Testis (tissue), 3 donors: ENCODE results near the gene ARHGEF3. TPM values are rescaled to one million over a fixed set of nuclear protein-coding genes. Genes with fewer than 3 reads are reported as not detected.

Source experiments
- DNase-seq: peaks from one replicate; pipeline ENCODE4 v3.0.0-alpha.2; 2019
- H3K27ac ChIP-seq, 2 donors: fragments of 200-600 bp; sonication (generic); one replicate each; pipeline ENCODE4 v1.5.1; 2019
- H3K27me3 ChIP-seq: fragments of 200-600 bp; sonication (generic); one replicate; pipeline ENCODE4 v1.5.1; 2019
- H3K36me3 ChIP-seq: fragments of 200-600 bp; sonication (generic); one replicate; pipeline ENCODE4 v1.5.1; 2017; ENCODE audit warnings: low read depth; ENCODE audit errors: missing control alignments
- H3K4me1 ChIP-seq: fragments of 200-600 bp; sonication (generic); one replicate; pipeline ENCODE4 v1.5.1; 2019
- H3K4me3 ChIP-seq, 2 donors: fragments of 200-600 bp; sonication (generic); one replicate each; pipeline ENCODE4 v1.5.1; 2017 to 2019
- H3K9me3 ChIP-seq: fragments of 200-600 bp; sonication (generic); one replicate; pipeline ENCODE4 v1.5.1; 2017
- POLR2A ChIP-seq: fragments of 450-650 bp; IDR thresholded peaks from one replicate; pipeline ENCODE4 v1.6.1; 2017; ENCODE audit warnings: antibody characterized with exemption, mild to moderate bottlenecking, moderate library complexity
- WGBS, 2 donors: methylation state at CpG; one replicate each; pipeline ENCODE4 v1.1.5; 2018; 5-methylcytosine and 5-hydroxymethylcytosine counted together
- intact Hi-C: fragments of 100-400 bp; cut with DNase I; formaldehyde crosslinking; loops from one replicate; pipeline ENCODE4 v1.15.1; 2023; ENCODE audit warnings: low total_unique reads
- polyA plus RNA-seq: library from polyadenylated mRNA; stranded (reverse); fragments of 350-450 nt; fragmentation: Illumina TruSeq; extraction: RNeasy Lipid Tissue Mini Kit (QIAGEN cat#74804); gene quantifications from one replicate; pipeline ENCODE4 v1.2.3, GENCODE V29; 2014; ENCODE audit warnings: low read depth, low replicate concordance; ENCODE audit not compliant: insufficient read depth
- total RNA-seq, 2 donors: library from RNA; depleted of rRNA; stranded (reverse); fragments of >200 nt; gene quantifications; one replicate each; pipeline ENCODE4 v1.2.3, GENCODE V29; 2016
- TF ChIP-seq, protein P1 (sequence below), 3 experiments: fragments of 450-650 bp in 2 of 3; fragments of 200-600 bp in 1 of 3; sonication (generic) in 1 of 3; IDR thresholded peaks; one replicate each; pipeline ENCODE4 v1.5.1; 2016 to 2019; ENCODE audit warnings: antibody characterized with exemption in 3 of 3, mild to moderate bottlenecking in 2 of 3, moderate library complexity in 1 of 3

ARHGEF3 gene
- total and polyA plus RNA-seq, 3 donors from 2014 or later: 43.1 to 72.2 (median 55.1) TPM

DNA sequence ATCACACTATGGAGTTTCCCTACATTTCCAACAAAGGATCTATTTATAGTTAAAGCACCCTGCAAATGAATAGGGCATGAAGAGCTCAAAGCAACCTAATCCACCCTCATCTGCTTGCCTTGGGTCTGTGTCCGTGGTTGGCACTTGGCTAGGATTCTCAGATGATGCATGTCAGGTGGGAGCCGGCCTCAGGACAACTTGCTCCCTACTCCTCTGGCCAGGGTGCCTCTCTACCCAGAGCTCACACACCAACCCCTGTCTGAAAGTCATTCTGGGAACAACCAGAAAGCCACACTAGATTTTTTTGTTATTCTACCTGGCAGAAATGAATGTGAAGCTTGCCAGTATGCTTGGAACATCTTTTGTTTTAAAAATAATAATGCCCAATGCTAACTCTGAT, 13.2 kb downstream of the ARHGEF3 start:
- Histone ChIP-seq H3K4me1 (peaks cover 63% of the 10 kb centered on the region), H3K36me3 (no peaks in the 10 kb centered on the region), H3K27ac (peak overlapping the region in 1 of 2 donors; percentile 48), H3K4me3 (no peak overlapping the region), H3K9me3 (no peaks in the 10 kb centered on the region), H3K27me3 (no peaks in the 10 kb centered on the region)
- no peak for TF ChIP-seq POLR2A
- TF ChIP-seq, protein P1, sequence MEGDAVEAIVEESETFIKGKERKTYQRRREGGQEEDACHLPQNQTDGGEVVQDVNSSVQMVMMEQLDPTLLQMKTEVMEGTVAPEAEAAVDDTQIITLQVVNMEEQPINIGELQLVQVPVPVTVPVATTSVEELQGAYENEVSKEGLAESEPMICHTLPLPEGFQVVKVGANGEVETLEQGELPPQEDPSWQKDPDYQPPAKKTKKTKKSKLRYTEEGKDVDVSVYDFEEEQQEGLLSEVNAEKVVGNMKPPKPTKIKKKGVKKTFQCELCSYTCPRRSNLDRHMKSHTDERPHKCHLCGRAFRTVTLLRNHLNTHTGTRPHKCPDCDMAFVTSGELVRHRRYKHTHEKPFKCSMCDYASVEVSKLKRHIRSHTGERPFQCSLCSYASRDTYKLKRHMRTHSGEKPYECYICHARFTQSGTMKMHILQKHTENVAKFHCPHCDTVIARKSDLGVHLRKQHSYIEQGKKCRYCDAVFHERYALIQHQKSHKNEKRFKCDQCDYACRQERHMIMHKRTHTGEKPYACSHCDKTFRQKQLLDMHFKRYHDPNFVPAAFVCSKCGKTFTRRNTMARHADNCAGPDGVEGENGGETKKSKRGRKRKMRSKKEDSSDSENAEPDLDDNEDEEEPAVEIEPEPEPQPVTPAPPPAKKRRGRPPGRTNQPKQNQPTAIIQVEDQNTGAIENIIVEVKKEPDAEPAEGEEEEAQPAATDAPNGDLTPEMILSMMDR (IDR thresholded peaks at IDR 0.05): no peak
- intact Hi-C loops: no loop called here
- no peak for DNase-seq
- 47 to 71% methylated on average over 2 of the region's 2 CpGs for WGBS, 2 donors

DNA sequence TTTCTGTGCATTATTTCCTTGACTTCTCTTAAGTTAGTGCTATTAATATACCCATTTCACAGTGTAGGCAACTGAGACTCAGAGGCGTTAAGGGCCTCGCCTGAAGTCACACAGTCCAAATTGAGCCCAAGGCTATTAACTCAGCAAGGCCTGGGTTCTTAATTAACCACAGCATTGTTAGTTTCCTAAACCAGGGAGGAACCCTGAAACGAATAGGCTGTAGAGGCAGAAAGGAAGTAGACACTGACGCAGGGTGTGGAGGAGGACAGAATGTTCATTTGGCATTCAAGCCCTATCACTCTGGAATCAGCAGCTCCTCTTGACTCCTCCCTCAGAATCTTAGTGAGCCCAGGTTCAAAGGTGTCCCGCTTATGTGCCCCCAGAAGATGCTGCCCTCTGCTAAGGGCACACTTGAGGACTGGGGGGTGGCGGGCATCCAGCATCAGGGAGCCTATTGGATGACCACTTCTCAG, 13.9 kb downstream of the ARHGEF3 start:
- Histone ChIP-seq H3K4me3 (no peak overlapping the region), H3K27me3 (no peaks in the 10 kb centered on the region), H3K4me1 (peaks cover 70% of the 10 kb centered on the region), H3K36me3 (no peaks in the 10 kb centered on the region), H3K9me3 (no peaks in the 10 kb centered on the region), H3K27ac (peak overlapping the region in 1 of 2 donors; percentile 48)
- intact Hi-C loops: no loop called here
- no peak for DNase-seq
- 62 to 72% methylated on average over 6 of the region's 6 CpGs for WGBS, 2 donors
- TF ChIP-seq, protein P1 (IDR thresholded peaks at IDR 0.05): no peak
- TF ChIP-seq POLR2A: no peak

DNA sequence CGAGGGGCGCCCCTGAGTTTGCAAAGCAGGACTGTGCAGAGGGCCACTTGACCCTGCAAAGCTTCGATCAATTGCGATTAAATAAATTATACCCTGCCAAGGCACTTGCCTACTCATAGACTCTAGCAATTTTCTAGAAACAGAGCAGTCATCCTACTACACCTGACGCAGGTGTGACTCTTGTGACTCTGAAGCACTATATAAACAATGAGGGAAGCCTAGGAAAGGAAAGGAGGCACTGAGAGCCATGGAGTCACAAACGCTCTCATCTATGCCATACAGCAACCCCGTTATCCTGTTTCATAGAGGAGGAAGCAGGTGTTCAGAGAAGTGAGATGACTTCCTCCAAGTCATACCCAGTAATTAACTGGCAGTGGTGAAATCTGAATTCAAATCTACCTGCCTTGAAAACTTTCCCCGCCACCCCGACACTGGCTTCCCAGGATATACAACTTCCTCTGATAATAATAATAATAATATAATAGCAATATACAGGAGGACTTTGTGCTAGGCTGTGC, 14.4 kb downstream of the ARHGEF3 start:
- no peak for TF ChIP-seq POLR2A
- TF ChIP-seq, protein P1 (IDR thresholded peaks at IDR 0.05): no peak
- intact Hi-C loops: no loop called here
- no peaks in the 10 kb centered on the region for H3K36me3 ChIP-seq
- peak overlapping the region; percentile 7 to 48 for H3K27ac ChIP-seq
- no peaks in the 10 kb centered on the region for H3K27me3 ChIP-seq
- H3K4me3 ChIP-seq: no peak overlapping the region
- 90 to 91% methylated on average over 9 of the region's 9 CpGs for WGBS, 2 donors
- peaks cover 75% of the 10 kb centered on the region for H3K4me1 ChIP-seq
- H3K9me3 ChIP-seq: no peaks in the 10 kb centered on the region
- no peak for DNase-seq

DNA sequence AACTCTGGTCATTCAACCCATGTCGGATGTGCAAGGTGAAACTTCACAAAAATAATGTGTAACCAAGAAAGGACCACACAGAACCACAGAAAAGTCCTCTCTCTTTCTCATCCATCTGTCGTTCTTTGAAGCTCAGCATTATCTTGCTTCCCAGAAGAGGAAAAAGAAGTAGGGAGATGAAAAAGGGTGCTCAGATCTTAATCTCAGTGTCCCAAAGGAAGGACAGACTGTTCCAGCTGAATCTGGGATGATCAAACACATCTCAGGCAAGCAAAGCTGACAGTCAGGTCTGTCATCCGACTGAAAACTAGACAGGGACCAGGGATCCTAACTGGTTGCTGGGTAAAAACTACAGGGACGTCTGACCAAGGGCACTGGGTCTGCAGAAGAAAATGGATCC, 16.2 kb downstream of the ARHGEF3 start:
- WGBS, 2 donors: 57 to 68% methylated on average over 4 of the region's 4 CpGs
- DNase-seq: no peak
- no peaks in the 10 kb centered on the region for H3K9me3 ChIP-seq
- TF ChIP-seq, protein P1 (IDR thresholded peaks at IDR 0.05): no peak
- no peak for TF ChIP-seq POLR2A
- intact Hi-C loops: no loop called here
- H3K4me3 ChIP-seq: no peak overlapping the region
- H3K27me3 ChIP-seq: no peaks in the 10 kb centered on the region
- peak overlapping the region in 1 of 2 donors; percentile 1 for H3K27ac ChIP-seq
- H3K36me3 ChIP-seq: no peaks in the 10 kb centered on the region
- H3K4me1 ChIP-seq: peaks cover 73% of the 10 kb centered on the region

DNA sequence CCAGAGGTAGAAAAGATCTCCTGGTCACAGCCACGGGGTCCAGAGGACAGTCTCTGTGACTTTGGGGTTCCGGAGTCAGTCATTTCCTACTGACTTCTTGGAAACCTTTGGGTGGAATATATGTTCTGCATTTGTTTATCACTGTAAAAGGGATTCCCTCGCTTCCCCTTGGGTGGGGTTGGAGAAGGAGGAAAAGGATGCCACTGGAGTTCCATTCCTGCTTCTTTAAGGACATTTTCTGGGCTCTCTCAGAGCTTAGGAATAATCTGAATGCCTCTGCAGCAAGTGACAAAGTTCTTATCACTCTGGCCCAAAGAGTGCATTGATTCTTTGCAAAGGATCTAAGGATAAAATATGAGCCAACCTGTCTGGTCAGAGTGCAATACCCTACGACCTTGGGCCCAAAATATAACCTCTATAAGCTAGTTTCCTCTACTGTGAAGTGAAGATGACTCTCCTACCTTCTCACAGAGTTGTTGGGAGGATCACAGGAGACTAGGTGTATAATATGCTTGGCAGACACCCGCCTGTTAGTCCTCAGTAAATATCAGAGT, 17.2 kb downstream of the ARHGEF3 start:
- TF ChIP-seq POLR2A: no peak
- TF ChIP-seq, protein P1 (IDR thresholded peaks at IDR 0.05): no peak
- Histone ChIP-seq H3K4me3 (no peak overlapping the region), H3K9me3 (no peaks in the 10 kb centered on the region), H3K4me1 (peaks cover 68% of the 10 kb centered on the region), H3K27me3 (no peaks in the 10 kb centered on the region), H3K27ac (peak overlapping the region; percentile 15 to 36), H3K36me3 (no peaks in the 10 kb centered on the region)
- WGBS, 2 donors: 84 to 88% methylated on average over 5 of the region's 5 CpGs
- DNase-seq: no peak
- intact Hi-C loops: no loop called here
